Keratinocyte (primary cell): Measurements from ENCODE around the gene SOS1. TPM values are rescaled to one million over a fixed set of nuclear protein-coding genes. Genes with fewer than 3 reads are reported as not detected.

Source experiments
- DNase-seq: peaks from one replicate; pipeline ENCODE4 v3.0.0-alpha.2; 2011; ENCODE audit warnings: low read depth, missing footprints, low spot score
- FAIRE-seq: peaks from 2 replicates; lab custom pipeline; 2011; peaks lifted over from hg19 to GRCh38; lab: Jason Lieb, UNC
- H2AFZ ChIP-seq: 2 replicates; pipeline ENCODE4 v1.6.0; 2012; ENCODE audit warnings: low read length, control low read depth, inconsistent platforms; ENCODE audit not compliant: control insufficient read depth
- H3K27ac ChIP-seq: 2 replicates; pipeline ENCODE4 v1.5.1; 2011; ENCODE audit warnings: low read length; ENCODE audit not compliant: control insufficient read depth, insufficient read depth
- H3K27me3 ChIP-seq: 3 replicates; pipeline ENCODE4 v1.6.0; 2011; ENCODE audit warnings: low read length; ENCODE audit not compliant: control insufficient read depth, insufficient read depth; ENCODE audit errors: extremely low read depth
- H3K36me3 ChIP-seq, 2 experiments: 2 replicates in 1 of 2; 3 replicates in 1 of 2; pipeline ENCODE4 v1.5.1; 2011; ENCODE audit warnings: low read length in 2 of 2, mild to moderate bottlenecking in 1 of 2; ENCODE audit not compliant: control insufficient read depth in 2 of 2, insufficient read depth in 2 of 2; ENCODE audit errors: extremely low read depth in 1 of 2
- H3K4me1 ChIP-seq: 3 replicates; pipeline ENCODE4 v1.5.1; 2011; ENCODE audit warnings: low read length; ENCODE audit not compliant: control insufficient read depth, insufficient read depth; ENCODE audit errors: extremely low read depth
- H3K4me2 ChIP-seq: 3 replicates; pipeline ENCODE4 v1.6.0; 2011; ENCODE audit warnings: low read depth, low read length; ENCODE audit not compliant: control insufficient read depth, insufficient read depth; ENCODE audit errors: extremely low read depth
- H3K4me3 ChIP-seq, 3 experiments: fragments of 200-600 bp in 1 of 3; sonication (generic) in 1 of 3; 2 replicates in 2 of 3; 3 replicates in 1 of 3; pipeline ENCODE4 v1.5.1; 2011 to 2016; ENCODE audit warnings: low read length in 3 of 3, mild to moderate bottlenecking in 3 of 3, control low read depth in 2 of 3, inconsistent platforms in 1 of 3, low read depth in 1 of 3, mixed read lengths in 1 of 3, mixed run types in 1 of 3, moderate library complexity in 1 of 3; ENCODE audit not compliant: control insufficient read depth in 2 of 3, insufficient read depth in 2 of 3; ENCODE audit errors: extremely low read depth in 1 of 3
- H3K79me2 ChIP-seq: 2 replicates; pipeline ENCODE4 v1.6.0; 2012; ENCODE audit warnings: low read length; ENCODE audit not compliant: control insufficient read depth, insufficient read depth
- H3K9ac ChIP-seq: 3 replicates; pipeline ENCODE4 v1.6.0; 2011; ENCODE audit warnings: low read length; ENCODE audit not compliant: control insufficient read depth, insufficient read depth; ENCODE audit errors: extremely low read depth
- H3K9me1 ChIP-seq: 3 replicates; pipeline ENCODE4 v1.6.0; 2011; ENCODE audit warnings: low read length; ENCODE audit not compliant: control insufficient read depth, insufficient read depth; ENCODE audit errors: extremely low read depth
- H3K9me3 ChIP-seq: 2 replicates; pipeline ENCODE4 v1.5.1; 2012; ENCODE audit warnings: low read depth, low read length; ENCODE audit not compliant: control insufficient read depth
- H4K20me1 ChIP-seq: 3 replicates; pipeline ENCODE4 v1.6.0; 2011; ENCODE audit warnings: low read length; ENCODE audit not compliant: control insufficient read depth, insufficient read depth; ENCODE audit errors: extremely low read depth
- EZH2 ChIP-seq: IDR thresholded peaks from one replicate; pipeline ENCODE4 v1.6.1; 2012; ENCODE audit warnings: inconsistent platforms, mild to moderate bottlenecking, low read length, moderate library complexity
- dilution Hi-C: fragments of 300-500 bp; cut with MboI; formaldehyde crosslinking; loops from one replicate; pipeline ENCODE4 v1.7.0; 2020; ENCODE audit warnings: low sequenced_read_pairs; ENCODE audit not compliant: extremely low pct_ligation_motif_present
- polyA plus RNA-seq, 5 experiments: library from polyadenylated mRNA; depleted of rRNA in 3 of 5; stranded (reverse) in 3 of 5; stranded (forward) in 1 of 5; unstranded in 1 of 5; fragments of >200 nt; gene quantifications; 1 replicate in 1 of 5; 2 replicates in 3 of 5; 3 replicates in 1 of 5; pipeline versions ENCODE4 v1.2.1 to v1.2.3, GENCODE V29; 2011 to 2012; ENCODE audit warnings: missing spikeins in 2 of 5, low read depth in 1 of 5, low replicate concordance in 1 of 5
- TF ChIP-seq, protein P1 (sequence below), 3 experiments: IDR thresholded peaks in 1 of 3; conservative IDR thresholded peaks in 1 of 3; optimal IDR thresholded peaks in 1 of 3; 2 replicates in 2 of 3; 3 replicates in 1 of 3; pipeline versions ENCODE3 to v1.5.1; 2011; ENCODE audit warnings: low read length in 3 of 3, mild to moderate bottlenecking in 3 of 3, moderate library complexity in 2 of 3, control low read depth in 1 of 3, inconsistent platforms in 1 of 3; ENCODE audit not compliant: insufficient read depth in 2 of 3; ENCODE audit errors: extremely low read depth in 1 of 3

SOS1 gene
- polyA plus RNA-seq, 1 donor (not counting 4 experiments of a cell fraction or from before 2014, with no cell fraction given) = 21.5 TPM

DNA sequence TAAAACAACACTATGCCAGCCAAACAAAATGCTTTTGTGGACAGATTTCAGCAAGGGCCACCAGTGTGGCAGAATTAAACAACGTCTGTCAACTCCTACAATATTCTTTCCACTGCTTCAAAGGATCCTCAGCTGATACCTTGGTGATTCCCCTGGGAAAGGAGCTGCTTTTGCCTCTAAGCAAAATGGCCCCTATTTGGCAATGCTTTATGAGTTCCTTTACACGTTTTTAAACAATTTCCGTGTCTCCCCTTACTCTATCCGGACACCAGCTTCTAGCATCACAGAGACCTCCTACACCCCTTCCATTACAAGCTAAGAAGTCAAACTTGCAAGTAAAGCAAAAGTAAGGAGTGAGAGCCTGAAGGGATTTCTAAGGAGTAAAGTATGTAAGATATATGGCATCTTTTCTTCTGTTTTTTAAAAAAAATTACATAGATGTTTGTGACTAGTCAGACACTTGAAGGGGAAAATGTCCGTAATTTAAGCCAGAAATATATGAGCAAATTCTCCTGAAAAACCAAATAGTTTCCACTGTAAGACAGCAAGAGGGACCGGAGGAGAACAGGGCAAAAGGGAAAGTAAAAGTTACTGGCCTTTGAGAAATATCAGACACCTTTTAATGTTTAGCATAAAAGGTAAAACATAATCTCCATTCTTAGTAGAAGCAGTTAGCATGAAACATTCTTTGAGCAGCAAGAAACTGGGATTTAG, 1.9 kb downstream of the SOS1 start:
- Histone ChIP-seq H3K4me2 (peak overlapping the region; percentile 88), H2AFZ (no peak overlapping the region), H4K20me1 (no peaks in the 10 kb centered on the region), H3K79me2 (peaks cover 61% of the 10 kb centered on the region), H3K27me3 (no peaks in the 10 kb centered on the region), H3K9ac (peak overlapping the region; percentile 84), H3K36me3 (no peaks in the 10 kb centered on the region), H3K4me1 (peaks cover 23% of the 10 kb centered on the region), H3K27ac (peak overlapping the region; percentile 83), H3K4me3 (peak overlapping the region; percentile 64 to 83 (median 79)), H3K9me1 (no peaks in the 10 kb centered on the region), H3K9me3 (no peaks in the 10 kb centered on the region)
- dilution Hi-C loops = no loop called here
- no peak for TF ChIP-seq EZH2
- TF ChIP-seq, protein P1, sequence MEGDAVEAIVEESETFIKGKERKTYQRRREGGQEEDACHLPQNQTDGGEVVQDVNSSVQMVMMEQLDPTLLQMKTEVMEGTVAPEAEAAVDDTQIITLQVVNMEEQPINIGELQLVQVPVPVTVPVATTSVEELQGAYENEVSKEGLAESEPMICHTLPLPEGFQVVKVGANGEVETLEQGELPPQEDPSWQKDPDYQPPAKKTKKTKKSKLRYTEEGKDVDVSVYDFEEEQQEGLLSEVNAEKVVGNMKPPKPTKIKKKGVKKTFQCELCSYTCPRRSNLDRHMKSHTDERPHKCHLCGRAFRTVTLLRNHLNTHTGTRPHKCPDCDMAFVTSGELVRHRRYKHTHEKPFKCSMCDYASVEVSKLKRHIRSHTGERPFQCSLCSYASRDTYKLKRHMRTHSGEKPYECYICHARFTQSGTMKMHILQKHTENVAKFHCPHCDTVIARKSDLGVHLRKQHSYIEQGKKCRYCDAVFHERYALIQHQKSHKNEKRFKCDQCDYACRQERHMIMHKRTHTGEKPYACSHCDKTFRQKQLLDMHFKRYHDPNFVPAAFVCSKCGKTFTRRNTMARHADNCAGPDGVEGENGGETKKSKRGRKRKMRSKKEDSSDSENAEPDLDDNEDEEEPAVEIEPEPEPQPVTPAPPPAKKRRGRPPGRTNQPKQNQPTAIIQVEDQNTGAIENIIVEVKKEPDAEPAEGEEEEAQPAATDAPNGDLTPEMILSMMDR (optimal IDR thresholded peaks at IDR 0.05 in 1 of 3, IDR thresholded peaks at IDR 0.05 in 1 of 3, conservative IDR thresholded peaks at IDR 0.05 in 1 of 3; ENCODE audit: extremely low read depth in 1 of 3, insufficient read depth in 2 of 3, low read length in 3 of 3) = no peak
- FAIRE-seq (no peak), DNase-seq (no peak)

DNA sequence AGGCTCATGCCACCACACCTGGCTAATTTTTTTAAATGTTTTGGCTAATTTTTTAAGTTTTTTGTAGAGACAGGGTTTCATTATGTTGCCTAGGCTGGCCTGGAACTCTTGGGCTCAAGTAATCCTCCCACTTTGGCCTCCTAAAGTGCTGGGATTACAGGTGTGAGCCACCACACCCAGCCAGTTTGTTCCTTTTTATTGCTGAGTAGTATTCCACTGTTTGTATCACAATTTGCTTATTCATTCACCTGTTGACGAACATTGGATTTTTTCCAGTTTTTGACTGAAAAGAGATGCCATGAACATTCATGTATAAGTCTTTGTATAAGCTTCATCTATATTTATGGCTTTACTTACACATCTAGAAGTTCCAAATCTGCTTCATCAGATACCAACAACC, 5.3 kb downstream of the SOS1 start:
- peaks cover 85% of the 10 kb centered on the region for H3K79me2 ChIP-seq
- H3K27ac ChIP-seq = no peak overlapping the region
- H3K27me3 ChIP-seq = no peaks in the 10 kb centered on the region
- TF ChIP-seq, protein P1 (optimal IDR thresholded peaks at IDR 0.05 in 1 of 3, IDR thresholded peaks at IDR 0.05 in 1 of 3, conservative IDR thresholded peaks at IDR 0.05 in 1 of 3; ENCODE audit: extremely low read depth in 1 of 3, insufficient read depth in 2 of 3, low read length in 3 of 3) = no peak
- no peak for TF ChIP-seq EZH2
- peaks cover 14% of the 10 kb centered on the region for H3K4me1 ChIP-seq
- FAIRE-seq = no peak
- no peak overlapping the region for H3K4me3 ChIP-seq
- no peak overlapping the region for H3K4me2 ChIP-seq
- H4K20me1 ChIP-seq = peaks cover 2% of the 10 kb centered on the region
- peaks cover 2 to 3% of the 10 kb centered on the region in 2 experiments for H3K36me3 ChIP-seq
- no peak overlapping the region for H3K9ac ChIP-seq
- no peak overlapping the region for H2AFZ ChIP-seq
- H3K9me1 ChIP-seq = no peaks in the 10 kb centered on the region
- no peak for DNase-seq
- dilution Hi-C loops = no loop called here
- H3K9me3 ChIP-seq = no peaks in the 10 kb centered on the region
